ENCODE results near the gene CEP85.

- TF ChIP-seq POLR2A (IDR thresholded peaks at IDR 0.05; ENCODE audit: low read depth, low read length) (no peak), POLR2AphosphoS5 (IDR thresholded peaks at IDR 0.05; ENCODE audit: low read depth, low read length) (no peak)
These were observed 25.0 kb downstream of the CEP85 start for GRCh38 chr1:26259005-26259404.

Measured in GM12892 (cell line).